Measurements from ENCODE around the gene OR52W1.

- TF ChIP-seq CTCF (IDR thresholded peaks at IDR 0.05) (no peak), POLR2A (IDR thresholded peaks at IDR 0.05) (no peak)
These were observed 41.1 kb downstream of the OR52W1 start for GRCh38 chr11:6240139-6240538.

Data from Peyer's patch (tissue), 4 donors.